ENCODE data around the gene B4GALT4. TPM values are rescaled to one million over a fixed set of nuclear protein-coding genes. Genes with fewer than 3 reads are reported as not detected.

B4GALT4 gene
- total and polyA plus RNA-seq, 2 of the 8 experiments (the other 6 are each of a cell fraction or from before 2014, with no cell fraction given): 14.6 to 44.7 TPM

DNA sequence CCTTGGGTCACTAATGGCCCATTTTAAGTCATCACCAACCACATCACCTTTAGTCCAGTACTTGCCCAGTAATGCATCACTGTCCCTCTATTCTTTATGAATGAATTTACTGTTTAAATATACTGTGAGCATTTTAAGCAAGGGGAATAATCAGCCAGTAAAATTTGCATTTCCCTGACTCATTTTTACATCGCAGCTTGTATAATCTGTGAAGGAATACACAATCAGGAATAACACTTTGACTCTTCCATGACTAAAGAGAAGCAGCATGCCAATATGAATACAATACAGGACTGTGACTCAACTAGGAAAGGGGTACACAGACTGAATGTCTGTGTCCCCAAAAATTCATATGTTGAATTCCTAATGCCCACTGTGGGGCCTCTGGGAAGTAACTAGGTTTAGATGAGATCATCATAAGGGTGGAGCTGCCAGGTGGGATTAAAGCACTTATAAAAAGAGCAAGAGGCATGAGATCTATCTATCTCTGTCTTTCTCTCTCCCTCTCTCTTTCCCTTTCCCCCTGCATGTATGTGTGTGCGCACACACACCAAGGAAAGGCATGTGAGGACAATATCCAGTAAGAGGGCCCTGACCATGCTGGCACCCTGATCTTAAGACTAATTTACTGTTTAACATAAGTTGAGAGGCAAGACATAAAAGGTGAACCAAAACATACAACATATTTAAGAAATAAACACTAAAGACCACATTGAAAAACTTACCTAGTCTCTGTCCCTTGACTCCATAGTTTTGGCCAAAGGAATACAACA, 12.1 kb downstream of the B4GALT4 start:
- H3K23ac ChIP-seq (ENCODE audit: insufficient read length): no peak overlapping the region
- no peak for FAIRE-seq
- H3K9ac ChIP-seq (replicated peaks in 1 of 4; ENCODE audit: extremely low read depth in 1 of 4, low read depth in 3 of 4, low read length in 3 of 4): no peak overlapping the region; a peak in 1 of 7 replicates
- TF ChIP-seq JUND (IDR thresholded peaks at IDR 0.05; ENCODE audit: low read length): no peak

More for the DNA sequence above, 12.1 kb downstream of the B4GALT4 start:
- H2BK5ac ChIP-seq (ENCODE audit: low read depth, low read length): no peak overlapping the region; the same call in 1 of the 2 replicates
- no peak overlapping the region for H4K5ac ChIP-seq (ENCODE audit: insufficient read length, low read depth, low read length)
- no peak overlapping the region for H3K4me2 ChIP-seq (ENCODE audit: insufficient read depth in 1 of 2, low read depth in 2 of 2, low read length in 2 of 2)
- H2BK15ac ChIP-seq (ENCODE audit: low read length): no peak overlapping the region
- DNase-seq (ENCODE audit: low read depth in 1 of 2, low spot score in 2 of 2): no peak
- H3K36me3 ChIP-seq (ENCODE audit: control insufficient read depth in 2 of 4, insufficient read depth in 4 of 4, low read length in 3 of 4): peaks cover 17 to 98% (median 56%) of the 10 kb centered on the region in 4 experiments
- no peaks in the 10 kb centered on the region for H3K23me2 ChIP-seq (ENCODE audit: low read depth, low read length)
- no peak overlapping the region for H2AK5ac ChIP-seq (ENCODE audit: low read depth, low read length)
- 96% methylated on average over 2 of the region's 2 CpGs; no CpG with 5 or more reads in 1 of the 2 experiments for WGBS, 2 experiments (ENCODE audit: extremely low coverage in 1 of 2, insufficient coverage in 1 of 2, insufficient read length in 1 of 2, insufficient replicate concordance in 2 of 2, low coverage in 1 of 2, low lambda C conversion rate in 2 of 2, missing lambda C conversion rate in 1 of 2)
- H3K18ac ChIP-seq (ENCODE audit: extremely low read depth, low read length): no peak overlapping the region
- peaks cover 0 to 7% of the 10 kb centered on the region in 2 experiments for H4K20me1 ChIP-seq (replicated peaks in 1 of 2; ENCODE audit: control insufficient read depth in 1 of 2, insufficient read depth in 2 of 2, low read length in 2 of 2)
- H3K4me1 ChIP-seq (replicated peaks in 1 of 4; ENCODE audit: control insufficient read depth in 3 of 4, insufficient read depth in 4 of 4, low read length in 3 of 4): no peaks in the 10 kb centered on the region
- H3K27ac ChIP-seq (ENCODE audit: low read depth, low read length): no peak overlapping the region
- H3K14ac ChIP-seq (ENCODE audit: insufficient read length): no peak overlapping the region
- peaks cover 4 to 12% of the 10 kb centered on the region in 2 experiments; a peak in 1 of 4 replicates for H3K79me2 ChIP-seq (ENCODE audit: control insufficient read depth in 1 of 2, insufficient read depth in 2 of 2, low read length in 2 of 2)
- H4K8ac ChIP-seq (ENCODE audit: extremely low read depth, insufficient read depth, low read length): no peak overlapping the region
- peaks cover 7% of the 10 kb centered on the region; the same call in 1 of the 2 replicates for H3K79me1 ChIP-seq (ENCODE audit: low read depth, low read length)
- ChIA-PET POLR2A (ENCODE audit: partially characterized antibody) (interaction anchor here (1.4 kb wide), 1 partner anchor 12 kb away, joined by 3 read pairs; the partner anchor contains the start of gene B4GALT4), CTCF (ENCODE audit: partially characterized antibody) (interaction anchor here (0.5 to 2.2 kb wide), 3 partner anchors 13 to 328 kb away, joined by 3 to 9 read pairs (median 3); partner anchors contain the start of gene B4GALT4)
- H2BK120ac ChIP-seq (replicated peaks; ENCODE audit: low read depth, low read length): no peak overlapping the region
- H4K91ac ChIP-seq (replicated peaks; ENCODE audit: insufficient read length, low read length): no peak overlapping the region
- no peak overlapping the region for H3K56ac ChIP-seq (replicated peaks; ENCODE audit: insufficient read length, low read depth, low read length)
- H3K27me3 ChIP-seq (replicated peaks in 1 of 4; ENCODE audit: control insufficient read depth in 3 of 4, extremely low read depth in 1 of 4, insufficient read depth in 3 of 4, low read length in 3 of 4): no peaks in the 10 kb centered on the region
- no peak overlapping the region for H3K4me3 ChIP-seq (ENCODE audit: extremely low read depth in 1 of 4, insufficient read depth in 2 of 4, low read depth in 3 of 4, low read length in 4 of 4)
- no peak overlapping the region for H3K4ac ChIP-seq (replicated peaks; ENCODE audit: insufficient read length, low read depth, low read length)
- no peak overlapping the region for H2AFZ ChIP-seq (ENCODE audit: low read length)
- no peak overlapping the region for H2BK12ac ChIP-seq (ENCODE audit: low read depth, low read length)
- H2BK20ac ChIP-seq (ENCODE audit: low read length): no peak overlapping the region
- no peaks in the 10 kb centered on the region for H3K9me3 ChIP-seq (ENCODE audit: insufficient read depth in 2 of 2, low read depth in 1 of 2, low read length in 1 of 2)
